A673 (cell line): ENCODE measurements around the gene NOSIP. TPM values are rescaled to one million over a fixed set of nuclear protein-coding genes. Genes with fewer than 3 reads are reported as not detected.
"Not testable (repeated sequence)": the region's sequence is repeated elsewhere in the genome, so short reads cannot be mapped to it uniquely, and the experiment has no call there.

Experiments
- BruUV-seq: library from RNA; stranded (reverse); fragments of 400-500 nt; replicated peaks from 2 replicates; lab custom pipeline; 2021; lab: Mats Ljungman, UMichigan
- CTCF ChIA-PET: fragments of 300-600 bp; sonication (Branson Sonifier 250); formaldehyde crosslinking; loops from one replicate; lab custom pipeline; 2022; ENCODE audit warnings: antibody characterized with exemption; lab: Charles Lee
- POLR2A ChIA-PET: fragments of 300-600 bp; sonication (Branson Sonifier 250); formaldehyde crosslinking; loops from one replicate; lab custom pipeline; 2022; ENCODE audit warnings: antibody characterized with exemption; ENCODE audit not compliant: low non-redundant PET; lab: Charles Lee
- DNase-seq: peaks from one replicate; pipeline ENCODE4 v3.0.0-alpha.2; 2015; ENCODE audit warnings: low spot score
- H3K27ac ChIP-seq: fragments of 200-600 bp; sonication (generic); 2 replicates; pipeline ENCODE4 v1.5.1; 2016; ENCODE audit warnings: mixed run types, low read depth, mild to moderate bottlenecking, mixed read lengths, antibody characterized with exemption, low read length; ENCODE audit not compliant: poor library complexity, severe bottlenecking
- H3K27me3 ChIP-seq: fragments of 200-600 bp; sonication (generic); replicated peaks from 2 replicates; pipeline ENCODE4 v1.6.1; 2017; ENCODE audit warnings: mixed run types, low read depth, mild to moderate bottlenecking, mixed read lengths, antibody characterized with exemption, low read length; ENCODE audit not compliant: insufficient read depth, poor library complexity
- H3K36me3 ChIP-seq: fragments of 200-600 bp; sonication (generic); 2 replicates; pipeline ENCODE4 v1.6.1; 2016; ENCODE audit warnings: mixed run types, mild to moderate bottlenecking, mixed read lengths, antibody characterized with exemption, low read length; ENCODE audit not compliant: insufficient read depth, poor library complexity, severe bottlenecking
- H3K4me1 ChIP-seq: fragments of 200-600 bp; sonication (generic); 2 replicates; pipeline ENCODE4 v1.6.1; 2017; ENCODE audit warnings: mixed run types, mild to moderate bottlenecking, mixed read lengths, antibody characterized with exemption, low read length; ENCODE audit not compliant: insufficient read depth, poor library complexity, severe bottlenecking
- H3K4me3 ChIP-seq: fragments of 200-600 bp; sonication (generic); 2 replicates; pipeline ENCODE4 v1.5.1; 2016; ENCODE audit warnings: low read depth, mixed run types, mild to moderate bottlenecking, mixed read lengths, low read length; ENCODE audit not compliant: poor library complexity, severe bottlenecking
- H3K9me3 ChIP-seq: fragments of 200-600 bp; sonication (generic); 2 replicates; pipeline ENCODE4 v1.6.1; 2016; ENCODE audit warnings: mixed run types, low read depth, mild to moderate bottlenecking, mixed read lengths, antibody characterized with exemption, low read length; ENCODE audit not compliant: poor library complexity, severe bottlenecking
- EZH2 ChIP-seq: fragments of 200-600 bp; sonication (generic); IDR thresholded peaks from 2 replicates; pipeline ENCODE4 v1.6.1; 2017; ENCODE audit warnings: borderline replicate concordance, low read depth, mild to moderate bottlenecking, mixed read lengths, antibody characterized with exemption, low read length; ENCODE audit not compliant: poor library complexity, severe bottlenecking
- intact Hi-C: fragments of 100-400 bp; cut with micrococcal nuclease; formaldehyde crosslinking; loops from one replicate; pipeline ENCODE4 v1.10.0; 2022; ENCODE audit not compliant: unreplicated experiment
- total RNA-seq: library from RNA; stranded (reverse); gene quantifications from 2 replicates; pipeline ENCODE4 v1.2.3, GENCODE V29; 2021
- TF ChIP-seq, protein P1 (sequence below): fragments of 300-800, 200-600 bp; sonication (generic); conservative IDR thresholded peaks from 2 replicates; pipeline ENCODE4 v1.5.1; 2017; ENCODE audit warnings: low read depth, mild to moderate bottlenecking, antibody characterized with exemption, low read length, moderate library complexity, mixed read lengths

NOSIP gene
- total RNA-seq, 1 experiment from 2014 or later = 178 TPM

DNA sequence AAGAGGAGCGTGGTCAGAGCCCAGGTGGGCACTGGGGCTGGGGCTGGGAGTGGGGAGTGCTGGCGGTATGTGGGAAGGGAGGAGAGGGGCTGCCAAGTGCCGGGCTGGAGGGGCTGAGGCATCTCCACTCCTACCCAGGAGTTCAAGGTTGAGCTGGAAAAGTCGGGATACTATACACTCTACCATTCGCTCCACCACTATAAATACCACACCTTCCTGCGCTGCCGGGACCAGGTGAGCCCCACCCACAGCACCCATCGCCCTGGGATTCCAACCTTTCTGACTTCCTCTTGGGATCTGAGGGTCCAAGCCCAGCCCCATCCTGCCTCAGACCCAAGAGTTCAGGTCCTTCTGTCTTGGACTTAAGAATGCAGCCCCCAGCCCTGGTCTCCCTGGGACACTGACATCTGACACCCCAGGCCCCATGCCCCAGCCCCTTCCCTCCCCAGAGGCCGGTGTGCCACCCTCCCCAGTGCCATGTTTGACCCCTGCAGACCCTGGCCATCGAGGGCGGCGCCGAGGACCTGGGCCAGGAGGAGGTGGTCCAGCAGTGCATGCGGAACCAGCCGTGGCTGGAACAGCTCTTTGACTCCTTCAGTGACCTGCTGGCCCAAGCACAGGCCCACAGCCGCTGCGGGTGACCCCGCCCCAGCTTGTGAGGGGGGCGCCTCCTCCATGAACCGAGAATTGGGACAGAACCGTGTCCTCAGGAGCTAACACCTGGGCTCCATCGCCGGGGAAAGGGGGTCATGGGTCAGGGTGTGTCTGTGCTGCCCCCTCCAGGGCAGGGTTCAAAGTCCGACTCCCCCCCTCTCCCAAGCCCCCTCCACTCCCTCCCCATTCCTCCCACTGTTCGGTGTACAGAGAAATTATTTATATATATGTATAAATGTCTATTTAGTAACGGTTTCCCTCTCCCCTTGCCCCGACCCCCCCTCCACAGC is 44.9 kb upstream of the NOSIP start:
- TF ChIP-seq, protein P1, sequence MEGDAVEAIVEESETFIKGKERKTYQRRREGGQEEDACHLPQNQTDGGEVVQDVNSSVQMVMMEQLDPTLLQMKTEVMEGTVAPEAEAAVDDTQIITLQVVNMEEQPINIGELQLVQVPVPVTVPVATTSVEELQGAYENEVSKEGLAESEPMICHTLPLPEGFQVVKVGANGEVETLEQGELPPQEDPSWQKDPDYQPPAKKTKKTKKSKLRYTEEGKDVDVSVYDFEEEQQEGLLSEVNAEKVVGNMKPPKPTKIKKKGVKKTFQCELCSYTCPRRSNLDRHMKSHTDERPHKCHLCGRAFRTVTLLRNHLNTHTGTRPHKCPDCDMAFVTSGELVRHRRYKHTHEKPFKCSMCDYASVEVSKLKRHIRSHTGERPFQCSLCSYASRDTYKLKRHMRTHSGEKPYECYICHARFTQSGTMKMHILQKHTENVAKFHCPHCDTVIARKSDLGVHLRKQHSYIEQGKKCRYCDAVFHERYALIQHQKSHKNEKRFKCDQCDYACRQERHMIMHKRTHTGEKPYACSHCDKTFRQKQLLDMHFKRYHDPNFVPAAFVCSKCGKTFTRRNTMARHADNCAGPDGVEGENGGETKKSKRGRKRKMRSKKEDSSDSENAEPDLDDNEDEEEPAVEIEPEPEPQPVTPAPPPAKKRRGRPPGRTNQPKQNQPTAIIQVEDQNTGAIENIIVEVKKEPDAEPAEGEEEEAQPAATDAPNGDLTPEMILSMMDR = no peak
- no peak for TF ChIP-seq EZH2
- no peaks in the 10 kb centered on the region for H3K4me1 ChIP-seq
- intact Hi-C loops = no loop called here
- TSS peak; percentile 16 for BruUV-seq
- no peaks in the 10 kb centered on the region for H3K27me3 ChIP-seq
- POLR2A ChIA-PET = no interaction called here
- H3K36me3 ChIP-seq = peaks cover 34% of the 10 kb centered on the region
- no peak overlapping the region for H3K4me3 ChIP-seq
- H3K27ac ChIP-seq = no peak overlapping the region
- CTCF ChIA-PET = no interaction called here
- no peaks in the 10 kb centered on the region for H3K9me3 ChIP-seq
- DNase-seq = no peak

DNA sequence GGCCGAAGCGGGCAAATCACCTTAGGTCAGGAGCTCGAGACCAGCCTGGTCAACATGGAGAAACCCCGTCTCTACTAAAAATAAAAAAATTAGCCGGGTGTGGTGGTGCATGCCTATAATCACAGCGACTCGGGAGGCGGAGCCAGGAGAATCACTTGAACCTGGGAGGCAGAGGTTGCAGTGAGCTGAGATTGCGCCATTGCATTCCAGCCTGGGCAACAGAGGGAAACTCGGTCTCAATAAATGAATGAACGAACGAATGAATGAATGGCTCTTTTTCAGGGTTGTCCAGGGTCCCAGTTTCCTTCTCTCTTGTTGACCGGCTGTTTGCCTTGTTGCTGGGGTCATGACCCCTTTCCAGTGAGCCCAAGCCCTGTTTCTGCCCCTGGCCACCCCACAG is 37.5 kb upstream of the NOSIP start:
- BruUV-seq, intact Hi-C loops, H3K27me3 ChIP-seq, POLR2A ChIA-PET, H3K4me3 ChIP-seq, H3K27ac ChIP-seq, DNase-seq, CTCF ChIA-PET, H3K9me3 ChIP-seq, H3K4me1 ChIP-seq: not testable (repeated sequence)
- peaks cover 62% of the 10 kb centered on the region for H3K36me3 ChIP-seq

DNA sequence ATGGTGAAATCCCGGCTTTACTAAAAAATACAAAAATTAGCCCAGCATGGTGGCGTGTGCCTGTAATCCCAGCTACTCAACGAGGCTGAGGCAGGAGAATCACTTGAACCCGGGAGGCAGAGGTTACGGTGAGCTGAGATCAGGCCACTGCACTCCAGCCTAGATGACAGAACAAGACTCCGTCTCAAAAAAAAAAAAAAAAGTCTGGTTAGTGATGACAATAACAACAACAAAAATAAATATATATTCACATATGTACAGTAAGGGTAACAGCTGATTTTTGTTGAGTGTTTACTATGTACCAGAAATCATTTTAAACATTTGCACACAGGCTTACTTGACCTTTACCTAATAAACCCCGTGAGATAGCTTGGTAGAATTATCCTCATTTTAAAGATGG is 36.6 kb upstream of the NOSIP start:
- TF ChIP-seq EZH2 = no peak
- TF ChIP-seq, protein P1 = no peak
- ChIA-PET CTCF (no interaction called here), POLR2A (no interaction called here)
- H3K9me3 ChIP-seq = no peaks in the 10 kb centered on the region
- H3K4me3 ChIP-seq = no peak overlapping the region
- no peak overlapping the region for H3K27ac ChIP-seq
- intact Hi-C loops = no loop called here
- peaks cover 62% of the 10 kb centered on the region for H3K36me3 ChIP-seq
- BruUV-seq = no TSS peak
- H3K4me1 ChIP-seq = no peaks in the 10 kb centered on the region
- no peaks in the 10 kb centered on the region for H3K27me3 ChIP-seq
- no peak for DNase-seq

DNA sequence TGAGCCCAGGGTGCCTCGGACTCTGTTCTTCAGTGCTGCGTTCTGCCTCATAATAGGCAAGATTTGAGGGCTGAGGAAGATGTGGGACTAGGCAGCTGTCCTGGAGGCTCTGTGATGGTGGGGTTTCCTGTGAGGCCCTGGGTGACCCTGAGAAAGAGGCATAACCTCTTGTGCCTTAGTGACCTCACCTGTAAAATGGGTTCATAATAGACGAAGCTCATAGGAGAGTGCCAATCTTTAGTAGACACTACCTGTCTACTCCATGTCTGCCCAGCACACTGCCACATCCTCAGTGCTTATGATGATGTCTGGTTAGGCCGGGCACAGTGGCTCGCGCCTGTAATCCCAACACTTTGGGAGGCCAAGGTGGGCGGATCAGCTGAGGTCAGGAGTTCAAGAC is 36.2 kb upstream of the NOSIP start:
- H3K9me3 ChIP-seq = no peaks in the 10 kb centered on the region
- ChIA-PET CTCF (no interaction called here), POLR2A (no interaction called here)
- intact Hi-C loops = no loop called here
- H3K4me1 ChIP-seq = no peaks in the 10 kb centered on the region
- no TSS peak for BruUV-seq
- no peak for DNase-seq
- H3K27me3 ChIP-seq = no peaks in the 10 kb centered on the region
- TF ChIP-seq EZH2 = no peak
- TF ChIP-seq, protein P1 = no peak
- H3K36me3 ChIP-seq = peaks cover 59% of the 10 kb centered on the region
- no peak overlapping the region for H3K27ac ChIP-seq
- H3K4me3 ChIP-seq = no peak overlapping the region
